ENCODE data around the gene CDK3. TPM values are rescaled to one million over a fixed set of nuclear protein-coding genes. Genes with fewer than 3 reads are reported as not detected.

CDK3 gene
- total and polyA plus RNA-seq, 9 of the 15 experiments (the other 6 are each of a cell fraction or from before 2014, with no cell fraction given), result 0.55 to 8.2 (median 4.7) TPM

- FAIRE-seq (no peak), DNase-seq (ENCODE audit: extremely low read depth in 1 of 4, low spot score in 3 of 4) (no peak), ATAC-seq (no peak)
- no peaks in the 10 kb centered on the region for H4K20me1 ChIP-seq (replicated peaks; ENCODE audit: control insufficient read depth, insufficient read depth, low read length)
- no peaks in the 10 kb centered on the region for H3K27me3 ChIP-seq (ENCODE audit: control insufficient read depth in 2 of 2, insufficient read depth in 2 of 2, low read length in 2 of 2)
- H3K79me2 ChIP-seq (ENCODE audit: control insufficient read depth, insufficient read depth, low read length), result 0 out of 3 replicates have a peak, but pooled peaks cover 3% of the 10 kb centered on the region
- no peaks in the 10 kb centered on the region for H3K4me1 ChIP-seq (replicated peaks in 1 of 2; ENCODE audit: control insufficient read depth in 2 of 2, insufficient read depth in 2 of 2, low read length in 2 of 2)
- TF ChIP-seq CTBP1 (IDR thresholded peaks at IDR 0.05; ENCODE audit: borderline replicate concordance) (no peak), AFF4 (CRISPR knock-in tag; IDR thresholded peaks at IDR 0.05) (no peak), ZNF282 (CRISPR knock-in tag; IDR thresholded peaks at IDR 0.05) (no peak), ELK3 (CRISPR knock-in tag; IDR thresholded peaks at IDR 0.05) (no peak), RAD51 (IDR thresholded peaks at IDR 0.05; ENCODE audit: borderline replicate concordance, low read depth) (no peak), ZNF175 (CRISPR knock-in tag; IDR thresholded peaks at IDR 0.05; ENCODE audit: low read depth) (no peak)
- intact Hi-C loops (cut with micrococcal nuclease), result no loop called here
- no peaks in the 10 kb centered on the region for H3K9me3 ChIP-seq (replicated peaks; ENCODE audit: control insufficient read depth, insufficient read depth, low read depth, low read length)
- no peak overlapping the region for H2AFZ ChIP-seq (ENCODE audit: low read depth, low read length)
- H3K36me3 ChIP-seq (ENCODE audit: control insufficient read depth, insufficient read depth, low read length), result peaks cover 91% of the 10 kb centered on the region
- CTCF ChIA-PET (ENCODE audit: low intra/inter-chr PET ratio), result no interaction called here
- no peak overlapping the region for H3K27ac ChIP-seq (ENCODE audit: extremely low read depth, low read depth, low read length)
- no peak overlapping the region for H3K4me2 ChIP-seq (ENCODE audit: insufficient read depth, low read length)
- H3K9ac ChIP-seq (ENCODE audit: insufficient read depth in 1 of 2, low read depth in 2 of 2, low read length in 2 of 2), result no peak overlapping the region
- in situ Hi-C loops (cut with MboI), result no loop called here
- 95% methylated on average over 9 of the region's 9 CpGs for WGBS (ENCODE audit: insufficient coverage, low coverage, missing lambda C conversion rate)
- no peak overlapping the region for H3K4me3 ChIP-seq
- BruUV-seq (replicated peaks), result no TSS peak
- POLR2A ChIA-PET, result interaction anchor here (1.6 to 2.8 kb wide), 2 partner anchors 11 to 16 kb away, joined by 4 to 14 read pairs; no protein-coding TSS in a partner anchor
- no peaks in the 10 kb centered on the region for H3K9me1 ChIP-seq (ENCODE audit: control insufficient read depth, insufficient read depth, low read length)
Observed at GRCh38 chr17:76048025-76048605, 47.5 kb downstream of the CDK3 start.

Measured in K562 (cell line).